Brain microvascular endothelial cell (primary cell): ENCODE results near the gene TF.

ENCODE experiments used
- DNase-seq: peaks from one replicate; pipeline ENCODE4 v3.0.0-alpha.2; 2020
- H3K27ac ChIP-seq: fragments of 250-450 bp; sonication (Bioruptor Pico); 2 replicates; pipeline ENCODE4 v1.5.1; 2020; ENCODE audit warnings: mild to moderate bottlenecking, moderate library complexity
- H3K27me3 ChIP-seq: fragments of 250-450 bp; sonication (Bioruptor Pico); replicated peaks from 2 replicates; pipeline ENCODE4 v1.5.1; 2020; ENCODE audit warnings: mild to moderate bottlenecking
- H3K36me3 ChIP-seq: fragments of 250-450 bp; sonication (Bioruptor Pico); replicated peaks from 2 replicates; pipeline ENCODE4 v1.5.1; 2020; ENCODE audit warnings: mild to moderate bottlenecking
- H3K4me3 ChIP-seq: 2 replicates; pipeline ENCODE4 v1.5.1; 2011; ENCODE audit warnings: low read depth, mild to moderate bottlenecking, control low read depth, low read length, moderate library complexity
- CTCF ChIP-seq: IDR thresholded peaks from 2 replicates; pipeline ENCODE4 v1.5.1; 2011; ENCODE audit warnings: low read depth, mild to moderate bottlenecking, moderate library complexity, low read length, control low read depth, inconsistent platforms; ENCODE audit errors: missing control alignments
- in situ Hi-C: cut with HindIII; loops from 2 replicates; pipeline ENCODE4 v1.10.0; 2017; ENCODE audit warnings: low sequenced_read_pairs, low pct_ligation_motif_present

The TF gene

GRCh38 chr3:133812872-133813271, 66.7 kb downstream of the TF start:
- in situ Hi-C loops = no loop called here
- H3K36me3 ChIP-seq = peaks cover 52% of the 10 kb centered on the region
- no peak for DNase-seq

GRCh38 chr3:133815386-133815785, 69.2 kb downstream of the TF start:
- in situ Hi-C loops = no loop called here
- H3K36me3 ChIP-seq = peaks cover 54% of the 10 kb centered on the region
- no peak for DNase-seq
- no peaks in the 10 kb centered on the region for H3K27me3 ChIP-seq
- no peak overlapping the region for H3K4me3 ChIP-seq
- TF ChIP-seq CTCF = no peak
- no peak overlapping the region for H3K27ac ChIP-seq

More at GRCh38 chr3:133812872-133813271, 66.7 kb downstream of the TF start:
- Histone ChIP-seq H3K27me3 (no peaks in the 10 kb centered on the region), H3K27ac (no peak overlapping the region), H3K4me3 (no peak overlapping the region)
- no peak for TF ChIP-seq CTCF

GRCh38 chr3:133820129-133820528, 73.9 kb downstream of the TF start:
- no peak for DNase-seq
- in situ Hi-C loops = no loop called here
- Histone ChIP-seq H3K27ac (no peak overlapping the region), H3K4me3 (no peak overlapping the region), H3K27me3 (no peaks in the 10 kb centered on the region), H3K36me3 (peaks cover 56% of the 10 kb centered on the region)
- no peak for TF ChIP-seq CTCF

- Histone ChIP-seq H3K27me3 (no peaks in the 10 kb centered on the region), H3K36me3 (peaks cover 53% of the 10 kb centered on the region), H3K4me3 (no peak overlapping the region), H3K27ac (no peak overlapping the region)
- in situ Hi-C loops = no loop called here
- TF ChIP-seq CTCF = no peak
- no peak for DNase-seq
These were observed 74.9 kb downstream of the TF start for GRCh38 chr3:133820889-133821675.

GRCh38 chr3:133821767-133822638, 75.8 kb downstream of the TF start:
- Histone ChIP-seq H3K27me3 (no peaks in the 10 kb centered on the region), H3K4me3 (no peak overlapping the region), H3K27ac (no peak overlapping the region), H3K36me3 (peaks cover 46% of the 10 kb centered on the region)
- in situ Hi-C loops = no loop called here
- peak; percentile 55 for DNase-seq
- TF ChIP-seq CTCF = no peak
